Measurements from ENCODE around the gene KLK13.

The KLK13 gene, protein sequence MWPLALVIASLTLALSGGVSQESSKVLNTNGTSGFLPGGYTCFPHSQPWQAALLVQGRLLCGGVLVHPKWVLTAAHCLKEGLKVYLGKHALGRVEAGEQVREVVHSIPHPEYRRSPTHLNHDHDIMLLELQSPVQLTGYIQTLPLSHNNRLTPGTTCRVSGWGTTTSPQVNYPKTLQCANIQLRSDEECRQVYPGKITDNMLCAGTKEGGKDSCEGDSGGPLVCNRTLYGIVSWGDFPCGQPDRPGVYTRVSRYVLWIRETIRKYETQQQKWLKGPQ
- 0 reads per million in 2 donors for total RNA-seq

DNA sequence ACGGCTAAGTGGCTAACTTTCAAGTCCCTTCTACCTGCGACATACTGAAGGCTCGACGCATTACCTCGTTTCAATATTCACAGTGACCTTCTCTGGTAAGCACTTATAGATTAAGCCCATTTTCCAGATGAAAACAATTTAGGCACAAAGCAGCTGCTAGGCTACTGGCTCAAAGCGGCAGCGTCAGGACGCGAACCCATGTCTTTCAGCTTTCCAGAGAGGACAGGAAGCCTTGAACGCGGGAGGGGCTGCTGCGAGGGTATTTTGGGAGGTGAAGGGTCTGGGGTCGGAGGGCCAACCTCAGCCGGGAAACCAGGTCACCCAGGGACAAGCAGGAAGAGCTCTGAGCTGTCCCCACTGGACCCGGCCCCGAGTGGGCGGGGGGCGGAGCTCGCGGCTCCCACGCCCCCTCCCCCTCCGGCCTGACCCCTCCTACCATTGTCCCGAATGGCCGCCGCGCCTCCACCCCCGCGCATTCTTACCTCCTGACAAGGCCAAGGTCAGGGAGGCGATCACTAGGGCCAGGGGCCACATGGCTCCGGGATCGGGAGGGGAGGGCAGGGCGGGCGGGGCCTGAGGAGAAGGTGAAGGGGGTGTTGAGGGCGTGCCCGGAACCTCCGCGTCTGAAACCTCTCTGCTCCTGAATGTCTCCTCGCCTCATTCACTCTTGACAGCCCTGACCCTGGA lies at the start of gene KLK13:
Gene KLK13, minus strand, starts transcription at position 559 of the 687 bp plus-strand sequence. Its CDS starts 25 bp downstream, at position 534.
- no peak for DNase-seq

GRCh38 chr19:51114087-51114729 lies 49.3 kb upstream of the KLK13 start:
- peak in 1 of 5 experiments; percentile 90 for DNase-seq

DNA sequence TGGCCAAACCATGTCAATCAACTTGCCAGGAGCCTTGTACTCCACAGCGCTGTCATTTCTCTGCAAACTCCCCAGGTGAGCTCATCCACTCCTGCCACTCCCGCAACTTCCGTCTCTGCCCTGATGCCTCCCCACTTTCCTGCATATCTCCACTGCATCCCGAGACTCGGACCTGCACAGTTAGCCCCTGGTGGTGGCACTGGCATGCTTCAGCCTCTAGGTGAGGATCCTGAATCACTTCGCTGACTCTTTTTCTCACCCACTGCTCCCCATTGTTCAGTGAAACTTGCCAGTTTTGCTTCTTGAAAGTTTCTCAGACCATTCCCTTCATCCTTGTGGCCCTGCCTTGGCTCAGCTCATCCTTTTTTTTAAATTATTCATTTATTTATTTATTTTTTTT lies 46.7 kb upstream of the KLK13 start:
- no peak for DNase-seq

GRCh38 chr19:51110666-51110971 lies 45.7 kb upstream of the KLK13 start:
- DNase-seq: no peak

DNA sequence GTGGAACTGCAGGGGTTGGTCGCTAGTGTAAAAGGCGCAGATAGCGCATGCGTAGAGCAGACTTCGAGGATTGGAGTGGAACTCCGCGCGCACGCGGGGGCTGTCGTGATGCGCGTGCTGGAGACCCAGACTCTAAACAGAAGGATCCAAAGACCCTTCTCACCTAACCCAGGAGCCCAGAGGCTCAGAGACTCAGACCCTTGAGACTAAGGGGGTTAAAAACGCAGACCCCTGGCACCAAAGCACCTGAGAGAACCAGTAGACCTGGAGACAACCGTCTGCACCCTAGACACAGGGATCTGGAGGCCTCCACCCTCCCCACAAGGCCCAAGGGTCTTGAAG lies 43.9 kb upstream of the KLK13 start:
- no peak for DNase-seq

DNA sequence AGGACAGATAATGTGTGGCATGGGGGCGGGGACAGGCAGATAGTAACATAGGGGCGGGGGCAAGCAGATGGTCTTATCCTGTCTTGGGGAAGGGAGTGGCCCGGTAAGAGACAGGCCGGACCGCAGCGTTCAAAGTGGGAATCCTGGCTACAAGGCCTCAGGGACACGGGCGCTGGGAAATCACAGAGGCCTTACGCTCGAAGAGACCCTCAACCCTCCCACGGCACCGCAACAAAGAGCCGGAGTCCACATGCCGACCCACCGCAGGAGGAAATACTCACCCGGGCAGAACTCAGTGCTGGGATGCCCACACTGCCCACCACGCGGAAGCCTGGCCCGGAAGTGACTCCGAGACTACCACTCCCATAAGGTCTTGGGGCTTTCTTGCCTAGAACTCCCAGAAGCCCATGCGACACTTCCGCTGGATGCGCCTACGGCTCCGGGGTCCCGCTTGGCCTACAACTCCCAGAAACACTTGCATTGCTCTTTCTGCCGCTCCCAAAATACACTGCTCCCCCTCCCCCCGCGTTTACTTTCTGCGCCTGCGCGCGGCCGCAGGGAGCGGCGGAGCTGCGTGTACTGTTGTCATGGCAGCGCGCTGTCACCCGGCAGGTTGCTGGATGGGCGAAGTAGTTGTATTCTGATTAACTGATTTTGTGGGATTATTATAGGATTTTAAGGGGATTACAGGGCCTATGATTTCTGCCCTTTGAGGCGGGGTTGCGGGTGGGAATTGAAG lies 43.3 kb upstream of the KLK13 start, which contains the start of gene CTU1:
Gene CTU1, minus strand, starts transcription at position 344 of the 739 bp plus-strand sequence. CDS start 3,840 bp downstream, outside the sequence.
- peak; percentile 90 to 100 (median 98) for DNase-seq

- DNase-seq: peak in 1 of 5 experiments; percentile 60
Observed at GRCh38 chr19:51107406-51108065, 42.6 kb upstream of the KLK13 start.

- no peak for DNase-seq
Observed at GRCh38 chr19:51103926-51104341, 39.0 kb upstream of the KLK13 start.

DNA sequence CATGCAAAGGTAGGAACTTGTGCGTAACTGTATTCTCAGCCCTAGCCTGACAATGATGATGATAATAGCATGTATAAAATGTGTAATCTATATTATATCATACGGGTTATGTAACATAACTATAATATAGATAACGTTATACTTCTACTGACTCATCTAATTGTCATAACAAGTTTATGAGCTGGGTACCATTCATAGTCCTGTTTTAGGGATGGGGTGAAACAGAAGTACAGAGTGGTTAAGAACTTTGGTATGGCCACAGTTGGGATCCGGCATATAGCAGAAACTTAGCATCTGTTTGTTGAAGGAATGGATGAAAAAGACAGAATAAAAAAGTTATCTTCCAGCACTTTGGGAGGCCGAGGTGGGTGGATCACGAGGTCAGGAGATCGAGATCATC lies 38.1 kb upstream of the KLK13 start:
- DNase-seq: no peak

DNA sequence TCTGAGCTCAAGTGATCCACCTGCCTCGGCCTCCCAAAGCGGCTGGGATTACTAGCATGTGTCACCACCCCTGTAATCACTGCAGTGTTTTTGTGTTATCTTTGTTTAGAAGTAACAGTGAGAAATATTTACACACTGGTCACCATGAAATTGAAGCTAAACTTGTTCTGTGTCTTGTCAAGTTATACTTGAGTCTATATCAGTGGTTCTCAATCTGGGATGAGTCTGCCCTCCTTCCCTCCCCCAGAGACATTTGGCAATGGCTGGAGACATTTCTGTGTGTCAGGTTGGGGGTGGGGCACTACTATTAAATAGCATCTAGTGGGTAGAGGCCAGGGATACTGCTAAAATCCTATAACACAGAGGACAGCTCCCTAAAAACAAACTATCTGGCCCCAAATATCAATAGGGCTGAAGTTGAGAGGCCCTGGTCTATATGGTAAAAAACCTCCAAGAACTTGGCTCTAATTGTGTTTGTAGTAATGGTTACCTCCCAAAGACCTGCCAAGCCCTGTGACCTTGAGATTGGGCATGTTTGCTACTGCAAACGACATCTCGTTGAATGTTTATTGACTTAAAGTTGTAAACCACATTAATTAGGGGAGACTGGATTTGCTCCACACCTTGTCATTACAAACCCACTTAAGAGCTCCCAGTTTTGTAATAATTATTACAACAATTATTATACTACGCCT lies 36.4 kb upstream of the KLK13 start:
- no peak for DNase-seq

- no peak for DNase-seq
Observed at GRCh38 chr19:51100601-51101000, 35.7 kb upstream of the KLK13 start.

DNA sequence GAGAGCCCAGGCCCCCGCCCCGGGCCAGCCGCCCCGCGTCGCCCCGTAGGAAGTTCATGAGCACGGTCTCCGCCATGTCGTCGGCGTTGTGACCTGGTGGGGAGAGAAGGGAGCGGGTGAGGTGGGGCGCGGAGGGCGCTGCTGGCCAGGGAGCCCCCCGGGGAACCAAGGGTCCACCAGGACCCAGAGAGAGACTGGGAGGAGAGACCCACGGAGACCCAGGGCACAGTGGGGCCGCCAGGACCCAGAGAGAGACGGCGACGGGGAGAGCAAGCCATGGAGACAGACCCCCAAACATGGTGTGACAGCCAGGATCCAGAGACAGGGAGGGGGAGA lies 34.1 kb upstream of the KLK13 start:
- no peak for DNase-seq

DNA sequence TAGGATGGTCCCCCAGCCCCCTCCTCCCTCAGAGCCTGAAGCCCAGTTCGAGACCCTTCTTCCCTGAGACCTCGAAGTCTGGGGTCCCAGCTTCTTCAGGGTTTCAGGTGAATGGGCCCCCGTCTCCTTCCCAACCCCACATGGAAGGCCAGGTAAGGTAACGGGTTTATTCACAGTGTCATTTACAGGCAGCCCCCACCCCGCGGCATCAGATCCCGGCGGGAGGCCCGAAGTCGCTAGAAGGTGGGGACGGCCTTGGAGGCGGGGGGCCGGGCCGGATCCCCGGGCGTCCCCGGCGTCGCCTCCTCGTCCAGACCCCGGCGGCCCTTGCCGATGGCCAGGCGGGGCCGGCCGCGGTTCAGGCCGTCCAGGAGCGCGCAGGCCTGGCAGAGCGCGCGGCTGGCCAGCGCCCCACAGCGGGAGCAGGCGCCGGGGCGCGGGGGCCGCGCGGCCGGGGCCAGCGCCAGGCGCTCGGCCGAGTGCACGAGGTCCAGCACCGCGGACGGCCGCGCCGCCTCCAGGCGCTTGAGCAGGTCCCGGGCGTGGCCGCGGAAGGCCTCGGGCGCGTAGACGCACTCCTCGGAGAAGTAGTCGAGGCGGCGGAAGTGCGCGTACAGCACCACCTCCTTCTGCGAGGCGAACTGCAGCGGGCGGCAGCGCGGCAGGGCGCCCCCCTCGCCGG lies 33.6 kb upstream of the KLK13 start:
- peak in 2 of 5 experiments; percentile 32 to 73 for DNase-seq

GRCh38 chr19:51097796-51098195 lies 32.9 kb upstream of the KLK13 start:
- DNase-seq: no peak

- peak; percentile 27 to 65 (median 63) for DNase-seq
Observed at GRCh38 chr19:51097166-51097738, 32.4 kb upstream of the KLK13 start.

- no peak for DNase-seq
Observed at GRCh38 chr19:51096473-51097165, 31.7 kb upstream of the KLK13 start.

GRCh38 chr19:51094696-51095279 lies 29.9 kb upstream of the KLK13 start:
- DNase-seq: peak in 1 of 5 experiments; percentile 29

- no peak for DNase-seq
Observed at GRCh38 chr19:51093510-51094345, 28.8 kb upstream of the KLK13 start.

GRCh38 chr19:51093101-51093500 lies 28.2 kb upstream of the KLK13 start:
- no peak for DNase-seq
